Body of pancreas (tissue), 4 donors: ENCODE measurements around the gene MED31.

Experiments
- CTCF ChIP-seq, 7 experiments: fragments of 450-650 bp in 4 of 7; fragments of 200-600 bp in 3 of 7; sonication (generic) in 3 of 7; IDR thresholded peaks; one replicate each; pipeline ENCODE4 v1.5.1; 2016 to 2019; ENCODE audit warnings: antibody characterized with exemption in 7 of 7
- POLR2A ChIP-seq, 3 donors: fragments of 450-650 bp; IDR thresholded peaks; one replicate each; pipeline ENCODE4 v1.6.1; 2016; ENCODE audit warnings: antibody characterized with exemption in 3 of 3, mild to moderate bottlenecking in 2 of 3

- TF ChIP-seq CTCF (IDR thresholded peaks at IDR 0.05) (no peak), POLR2A (IDR thresholded peaks at IDR 0.05) (no peak)
Observed at GRCh38 chr17:6683081-6683684, 31.8 kb upstream of the MED31 start.
